DOHH2 (cell line): ENCODE measurements around the gene VIT.

ENCODE experiments used
- EZH2phosphoT487 ChIP-seq: fragments of 200-600 bp; sonication (generic); IDR thresholded peaks from 2 replicates; pipeline ENCODE4 v1.6.1; 2017; ENCODE audit warnings: borderline replicate concordance, mild to moderate bottlenecking, antibody characterized with exemption, low read length, moderate library complexity, mixed read lengths
- TF ChIP-seq, protein P1 (sequence below): fragments of 200-600 bp; sonication (generic); IDR thresholded peaks from one replicate; pipeline ENCODE4 v1.5.1; 2014; ENCODE audit warnings: antibody characterized with exemption, mild to moderate bottlenecking, low read depth, low read length; ENCODE audit not compliant: poor library complexity, severe bottlenecking

DNA sequence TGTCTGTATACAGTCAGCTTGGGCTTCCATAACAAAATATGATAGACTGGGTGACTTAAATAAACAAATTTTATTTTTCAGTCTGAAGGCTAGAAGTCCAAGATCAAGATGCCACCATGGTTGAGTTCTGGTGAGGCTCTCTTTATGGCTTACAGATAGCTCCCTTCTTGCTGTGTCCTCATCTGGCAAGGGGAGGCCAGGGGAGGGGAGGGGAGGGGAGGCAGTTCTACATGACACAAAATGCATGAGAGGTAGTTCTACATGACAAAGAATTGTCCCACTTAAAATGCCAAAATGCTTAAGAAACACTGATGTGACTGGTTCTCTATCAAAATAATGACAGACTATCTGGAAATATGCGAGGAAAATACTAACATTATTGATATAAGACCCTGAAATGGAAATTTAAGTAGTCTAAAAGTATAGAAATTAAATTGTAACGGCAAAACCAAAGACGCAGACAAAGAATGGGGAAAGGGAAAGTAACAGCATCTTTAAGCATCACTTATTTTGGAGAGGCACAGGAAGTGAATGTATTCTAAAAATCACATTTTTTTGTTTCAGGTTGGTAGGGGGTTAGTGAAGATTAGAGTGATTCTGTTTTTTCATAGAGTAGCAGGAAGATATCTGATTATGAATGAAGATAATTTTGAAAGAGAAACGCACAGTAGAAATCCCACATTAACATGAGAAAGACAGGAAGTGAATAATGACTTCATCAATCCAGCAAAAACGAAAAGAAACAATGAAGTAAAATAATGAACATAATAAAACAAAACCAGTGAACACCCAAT lies 138.4 kb downstream of the VIT start:
- TF ChIP-seq EZH2phosphoT487 = no peak
- TF ChIP-seq, protein P1, sequence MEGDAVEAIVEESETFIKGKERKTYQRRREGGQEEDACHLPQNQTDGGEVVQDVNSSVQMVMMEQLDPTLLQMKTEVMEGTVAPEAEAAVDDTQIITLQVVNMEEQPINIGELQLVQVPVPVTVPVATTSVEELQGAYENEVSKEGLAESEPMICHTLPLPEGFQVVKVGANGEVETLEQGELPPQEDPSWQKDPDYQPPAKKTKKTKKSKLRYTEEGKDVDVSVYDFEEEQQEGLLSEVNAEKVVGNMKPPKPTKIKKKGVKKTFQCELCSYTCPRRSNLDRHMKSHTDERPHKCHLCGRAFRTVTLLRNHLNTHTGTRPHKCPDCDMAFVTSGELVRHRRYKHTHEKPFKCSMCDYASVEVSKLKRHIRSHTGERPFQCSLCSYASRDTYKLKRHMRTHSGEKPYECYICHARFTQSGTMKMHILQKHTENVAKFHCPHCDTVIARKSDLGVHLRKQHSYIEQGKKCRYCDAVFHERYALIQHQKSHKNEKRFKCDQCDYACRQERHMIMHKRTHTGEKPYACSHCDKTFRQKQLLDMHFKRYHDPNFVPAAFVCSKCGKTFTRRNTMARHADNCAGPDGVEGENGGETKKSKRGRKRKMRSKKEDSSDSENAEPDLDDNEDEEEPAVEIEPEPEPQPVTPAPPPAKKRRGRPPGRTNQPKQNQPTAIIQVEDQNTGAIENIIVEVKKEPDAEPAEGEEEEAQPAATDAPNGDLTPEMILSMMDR = no peak
